ENCODE measurements around the gene HOGA1. TPM values are rescaled to one million over a fixed set of nuclear protein-coding genes. Genes with fewer than 3 reads are reported as not detected.

HOGA1 gene
- total RNA-seq, 1 experiment from 2014 or later, result 0.15 TPM

DNA sequence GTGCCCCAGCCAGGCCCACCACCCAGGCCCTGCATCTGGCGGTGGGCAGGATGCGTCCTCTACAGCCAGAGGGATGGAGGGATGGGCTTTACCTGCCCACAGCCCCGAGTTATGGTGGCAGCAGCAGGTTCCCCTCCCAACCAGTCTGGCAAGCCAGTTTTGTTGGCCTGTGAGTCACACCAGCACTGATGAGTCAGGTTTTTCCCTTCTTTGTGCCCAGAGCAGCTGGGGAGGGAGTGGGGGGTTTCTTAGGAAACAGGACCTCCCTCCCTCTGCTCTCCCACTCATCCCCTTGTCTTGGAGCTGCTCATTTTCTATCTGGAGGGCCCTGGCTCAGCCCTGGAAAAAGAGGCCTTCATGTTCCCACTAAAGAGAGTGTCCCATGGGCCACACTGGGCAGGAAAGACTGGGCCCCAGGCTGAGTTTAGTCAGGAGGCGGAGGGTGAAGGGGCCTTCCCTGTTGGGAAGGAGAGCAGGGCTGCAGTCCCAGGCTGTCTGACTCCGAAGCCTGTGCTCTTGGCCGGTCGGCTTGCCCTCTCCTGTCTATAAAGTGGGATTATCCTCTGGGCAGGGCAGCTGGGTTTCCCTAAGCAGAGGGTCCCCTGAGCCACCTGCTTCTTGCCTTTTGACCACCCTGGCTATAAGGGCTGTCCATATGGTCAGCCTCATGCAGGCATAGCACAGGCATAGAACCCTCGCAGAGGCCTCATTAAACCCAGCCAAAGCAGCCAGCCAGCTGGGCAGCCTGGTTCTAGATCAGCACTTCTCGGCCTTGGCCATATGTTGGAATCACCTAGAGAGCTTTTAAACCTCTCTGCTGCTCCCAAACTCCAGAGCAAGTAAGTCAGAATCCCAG, 41.8 kb upstream of the HOGA1 start:
- Mint-ChIP-seq H3K4me1 (peaks cover 32% of the 10 kb centered on the region), H3K27me3 (ENCODE audit: low read depth) (no peaks in the 10 kb centered on the region), H3K4me3 (no peak overlapping the region), H3K27ac (peak overlapping the region; percentile 93), H3K9me3 (no peaks in the 10 kb centered on the region), H3K36me3 (no peaks in the 10 kb centered on the region)
- ATAC-seq, result peak; percentile 9
- POLR2A ChIA-PET, result no interaction called here
- CTCF ChIA-PET, result interaction anchor here (0.7 to 5.1 kb wide), 6 partner anchors 8 to 77 kb away, joined by 3 to 44 read pairs (median 5); partner anchors contain the start of gene ANKRD2
- no peak for DNase-seq (ENCODE audit: low spot score)
- TF ChIP-seq KAT7 (CRISPR knock-in tag; IDR thresholded peaks at IDR 0.05; ENCODE audit: borderline replicate concordance), result no peak
- no peak for TF ChIP-seq PRDM15 (CRISPR knock-in tag; IDR thresholded peaks at IDR 0.05)
- TF ChIP-seq, protein P1, sequence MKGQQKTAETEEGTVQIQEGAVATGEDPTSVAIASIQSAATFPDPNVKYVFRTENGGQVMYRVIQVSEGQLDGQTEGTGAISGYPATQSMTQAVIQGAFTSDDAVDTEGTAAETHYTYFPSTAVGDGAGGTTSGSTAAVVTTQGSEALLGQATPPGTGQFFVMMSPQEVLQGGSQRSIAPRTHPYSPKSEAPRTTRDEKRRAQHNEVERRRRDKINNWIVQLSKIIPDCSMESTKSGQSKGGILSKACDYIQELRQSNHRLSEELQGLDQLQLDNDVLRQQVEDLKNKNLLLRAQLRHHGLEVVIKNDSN (CRISPR knock-in tag; IDR thresholded peaks at IDR 0.05), result no peak
- TF ChIP-seq ETV6 (CRISPR knock-in tag; IDR thresholded peaks at IDR 0.05), result no peak
- TF ChIP-seq, protein P2, sequence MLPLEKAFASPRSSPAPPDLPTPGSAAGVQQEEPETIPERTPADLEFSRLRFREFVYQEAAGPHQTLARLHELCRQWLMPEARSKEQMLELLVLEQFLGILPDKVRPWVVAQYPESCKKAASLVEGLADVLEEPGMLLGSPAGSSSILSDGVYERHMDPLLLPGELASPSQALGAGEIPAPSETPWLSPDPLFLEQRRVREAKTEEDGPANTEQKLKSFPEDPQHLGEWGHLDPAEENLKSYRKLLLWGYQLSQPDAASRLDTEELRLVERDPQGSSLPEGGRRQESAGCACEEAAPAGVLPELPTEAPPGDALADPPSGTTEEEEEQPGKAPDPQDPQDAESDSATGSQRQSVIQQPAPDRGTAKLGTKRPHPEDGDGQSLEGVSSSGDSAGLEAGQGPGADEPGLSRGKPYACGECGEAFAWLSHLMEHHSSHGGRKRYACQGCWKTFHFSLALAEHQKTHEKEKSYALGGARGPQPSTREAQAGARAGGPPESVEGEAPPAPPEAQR (CRISPR knock-in tag; IDR thresholded peaks at IDR 0.05), result no peak
- TF ChIP-seq, protein P3, sequence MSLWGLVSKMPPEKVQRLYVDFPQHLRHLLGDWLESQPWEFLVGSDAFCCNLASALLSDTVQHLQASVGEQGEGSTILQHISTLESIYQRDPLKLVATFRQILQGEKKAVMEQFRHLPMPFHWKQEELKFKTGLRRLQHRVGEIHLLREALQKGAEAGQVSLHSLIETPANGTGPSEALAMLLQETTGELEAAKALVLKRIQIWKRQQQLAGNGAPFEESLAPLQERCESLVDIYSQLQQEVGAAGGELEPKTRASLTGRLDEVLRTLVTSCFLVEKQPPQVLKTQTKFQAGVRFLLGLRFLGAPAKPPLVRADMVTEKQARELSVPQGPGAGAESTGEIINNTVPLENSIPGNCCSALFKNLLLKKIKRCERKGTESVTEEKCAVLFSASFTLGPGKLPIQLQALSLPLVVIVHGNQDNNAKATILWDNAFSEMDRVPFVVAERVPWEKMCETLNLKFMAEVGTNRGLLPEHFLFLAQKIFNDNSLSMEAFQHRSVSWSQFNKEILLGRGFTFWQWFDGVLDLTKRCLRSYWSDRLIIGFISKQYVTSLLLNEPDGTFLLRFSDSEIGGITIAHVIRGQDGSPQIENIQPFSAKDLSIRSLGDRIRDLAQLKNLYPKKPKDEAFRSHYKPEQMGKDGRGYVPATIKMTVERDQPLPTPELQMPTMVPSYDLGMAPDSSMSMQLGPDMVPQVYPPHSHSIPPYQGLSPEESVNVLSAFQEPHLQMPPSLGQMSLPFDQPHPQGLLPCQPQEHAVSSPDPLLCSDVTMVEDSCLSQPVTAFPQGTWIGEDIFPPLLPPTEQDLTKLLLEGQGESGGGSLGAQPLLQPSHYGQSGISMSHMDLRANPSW (CRISPR knock-in tag; conservative IDR thresholded peaks at IDR 0.05; ENCODE audit: low read depth), result no peak
- TF ChIP-seq ZNF317 (CRISPR knock-in tag; IDR thresholded peaks at IDR 0.05; ENCODE audit: borderline replicate concordance, low read depth), result no peak

DNA sequence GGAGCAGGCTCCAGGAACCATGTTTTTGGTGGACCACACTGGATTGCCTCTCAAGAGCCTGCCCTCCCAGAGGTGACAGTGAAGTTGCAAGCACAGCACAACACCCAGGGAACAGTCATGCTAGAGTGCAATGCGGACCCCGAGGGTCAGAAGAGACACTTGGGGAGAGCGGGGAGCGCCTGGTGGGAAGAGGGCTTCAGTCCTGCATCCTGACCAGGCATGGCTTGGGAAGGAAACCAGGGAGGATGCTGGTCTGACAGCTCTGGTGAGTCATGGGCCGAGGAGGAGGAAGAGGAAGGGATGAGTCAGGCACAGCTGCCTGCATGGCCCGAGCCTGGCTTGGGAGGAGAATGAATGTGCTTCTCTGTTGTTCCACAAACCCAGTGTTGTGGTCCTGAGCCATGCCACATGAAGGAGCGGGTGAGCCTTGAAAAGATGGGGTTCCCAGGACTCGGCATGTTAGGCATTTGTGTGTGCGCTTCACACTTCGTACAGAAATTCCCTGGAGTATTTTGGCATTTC, 41.1 kb upstream of the HOGA1 start:
- ChIA-PET CTCF (interaction anchor here (0.8 to 5.1 kb wide), 3 partner anchors 9 to 22 kb away, joined by 3 to 44 read pairs (median 5); no protein-coding TSS in a partner anchor), POLR2A (no interaction called here)
- peak; percentile 69 for TF ChIP-seq PRDM15 (CRISPR knock-in tag; IDR thresholded peaks at IDR 0.05)
- no peak for TF ChIP-seq EMX1 (CRISPR knock-in tag; IDR thresholded peaks at IDR 0.05)
- ATAC-seq (no peak), DNase-seq (ENCODE audit: low spot score) (no peak)
- Mint-ChIP-seq H3K9me3 (no peaks in the 10 kb centered on the region), H3K4me3 (no peak overlapping the region), H3K4me1 (peaks cover 32% of the 10 kb centered on the region), H3K27ac (peak overlapping the region; percentile 5), H3K27me3 (ENCODE audit: low read depth) (no peaks in the 10 kb centered on the region), H3K36me3 (no peaks in the 10 kb centered on the region)
